Adipose tissue (tissue), 3 donors: ENCODE data around the gene PITPNC1. TPM values are rescaled to one million over a fixed set of nuclear protein-coding genes. Genes with fewer than 3 reads are reported as not detected.
"Not testable (repeated sequence)": the region's sequence is repeated elsewhere in the genome, so short reads cannot be mapped to it uniquely, and the experiment has no call there.

Experiments
- H3K27ac ChIP-seq: one replicate; pipeline ENCODE4 v1.5.1; 2013; ENCODE audit warnings: low read depth, low read length
- WGBS, 3 donors: extraction: QIAGEN DNeasy Blood & Tissue Kit; methylation state at CpG; one replicate each; pipeline ENCODE4 v1.1.7; 2013; 5-methylcytosine and 5-hydroxymethylcytosine counted together
- polyA plus RNA-seq, 3 donors: library from polyadenylated mRNA; stranded (reverse); fragments of 200-250 nt; gene quantifications; one replicate each; pipeline ENCODE4 v1.2.3, GENCODE V29; 2013
- donor health status: healthy with polysubstance abuse.
- donor health status: Bipolar disorder and iron deficiency.
- donor health status: healthy.

PITPNC1 gene
- polyA plus RNA-seq, 3 donors = 12.6 to 21.2 (median 15.3) TPM

GRCh38 chr17:67390006-67390645 is 13.0 kb downstream of the PITPNC1 start:
- no peak overlapping the region for H3K27ac ChIP-seq
- WGBS, 3 donors = 60 to 89% (median 79%) methylated on average over 6 of the region's 6 CpGs

GRCh38 chr17:67390646-67391361 is 13.7 kb downstream of the PITPNC1 start:
- no peak overlapping the region for H3K27ac ChIP-seq

GRCh38 chr17:67392111-67392510 is 15.0 kb downstream of the PITPNC1 start:
- no peak overlapping the region for H3K27ac ChIP-seq
- WGBS, 3 donors = 98 to 99% (median 98%) methylated on average over 6 of the region's 6 CpGs

More at GRCh38 chr17:67390646-67391361, 13.7 kb downstream of the PITPNC1 start:
- 20 to 66% (median 61%) methylated on average over 9 of the region's 9 CpGs for WGBS, 3 donors

- WGBS, 3 donors = 94 to 98% (median 97%) methylated on average over 9 of the region's 9 CpGs
- H3K27ac ChIP-seq = no peak overlapping the region
These were observed 16.8 kb downstream of the PITPNC1 start for GRCh38 chr17:67393809-67394397.

- no peak overlapping the region for H3K27ac ChIP-seq
- WGBS, 3 donors = 74 to 81% (median 80%) methylated on average over 3 of the region's 3 CpGs
These were observed 22.6 kb downstream of the PITPNC1 start for GRCh38 chr17:67399676-67400075.

GRCh38 chr17:67400193-67400592 is 23.1 kb downstream of the PITPNC1 start:
- no peak overlapping the region for H3K27ac ChIP-seq

GRCh38 chr17:67401106-67401505 is 24.0 kb downstream of the PITPNC1 start:
- H3K27ac ChIP-seq = no peak overlapping the region
- 90 to 92% (median 91%) methylated on average over 9 of the region's 9 CpGs for WGBS, 3 donors

More at GRCh38 chr17:67400193-67400592, 23.1 kb downstream of the PITPNC1 start:
- 21 to 34% (median 24%) methylated on average over 6 of the region's 6 CpGs for WGBS, 3 donors

- WGBS, 3 donors = 69 to 91% (median 72%) methylated on average over 16 of the region's 16 CpGs
- no peak overlapping the region for H3K27ac ChIP-seq
These were observed 24.8 kb downstream of the PITPNC1 start for GRCh38 chr17:67401598-67402504.

- no peak overlapping the region for H3K27ac ChIP-seq
- 85 to 88% (median 85%) methylated on average over 2 of the region's 2 CpGs for WGBS, 3 donors
These were observed 26.0 kb downstream of the PITPNC1 start for GRCh38 chr17:67403065-67403464.

GRCh38 chr17:67403483-67403882 is 26.4 kb downstream of the PITPNC1 start:
- no peak overlapping the region for H3K27ac ChIP-seq
- 86 to 94% (median 93%) methylated on average over 6 of the region's 6 CpGs for WGBS, 3 donors

GRCh38 chr17:67408455-67408830 is 31.4 kb downstream of the PITPNC1 start:
- H3K27ac ChIP-seq = not testable (repeated sequence)
- WGBS, 3 donors = 66 to 78% (median 75%) methylated on average over 3 of the region's 3 CpGs

- 82 to 92% (median 84%) methylated on average over 4 of the region's 4 CpGs for WGBS, 3 donors
- no peak overlapping the region for H3K27ac ChIP-seq
These were observed 34.3 kb downstream of the PITPNC1 start for GRCh38 chr17:67411397-67411796.

GRCh38 chr17:67412032-67412431 is 35.0 kb downstream of the PITPNC1 start:
- WGBS, 3 donors = 42 to 52% (median 51%) methylated on average over 4 of the region's 4 CpGs
- no peak overlapping the region for H3K27ac ChIP-seq

- 59 to 68% (median 59%) methylated on average over 2 of the region's 2 CpGs for WGBS, 3 donors
- H3K27ac ChIP-seq = no peak overlapping the region
These were observed 35.9 kb downstream of the PITPNC1 start for GRCh38 chr17:67412941-67413340.

GRCh38 chr17:67413388-67413787 is 36.3 kb downstream of the PITPNC1 start:
- H3K27ac ChIP-seq = no peak overlapping the region
- WGBS, 3 donors = 93 to 94% (median 94%) methylated on average over 5 of the region's 5 CpGs

GRCh38 chr17:67414130-67414529 is 37.0 kb downstream of the PITPNC1 start:
- no peak overlapping the region for H3K27ac ChIP-seq
- WGBS, 3 donors = 98 to 100% (median 100%) methylated on average over 1 of the region's 1 CpG

GRCh38 chr17:67414559-67414958 is 37.5 kb downstream of the PITPNC1 start:
- WGBS, 3 donors = 91 to 99% (median 98%) methylated on average over 2 of the region's 2 CpGs
- no peak overlapping the region for H3K27ac ChIP-seq

- no peak overlapping the region for H3K27ac ChIP-seq
- WGBS, 3 donors = 84 to 89% (median 86%) methylated on average over 7 of the region's 7 CpGs
These were observed 38.2 kb downstream of the PITPNC1 start for GRCh38 chr17:67415291-67415690.
